ENCODE measurements around the gene FOXB2. TPM values are rescaled to one million over a fixed set of nuclear protein-coding genes. Genes with fewer than 3 reads are reported as not detected.

Gene FOXB2
- total and polyA plus RNA-seq, 2 of the 8 experiments (the other 6 are each of a cell fraction or from before 2014, with no cell fraction given): 0.15 to 0.22 TPM

DNA sequence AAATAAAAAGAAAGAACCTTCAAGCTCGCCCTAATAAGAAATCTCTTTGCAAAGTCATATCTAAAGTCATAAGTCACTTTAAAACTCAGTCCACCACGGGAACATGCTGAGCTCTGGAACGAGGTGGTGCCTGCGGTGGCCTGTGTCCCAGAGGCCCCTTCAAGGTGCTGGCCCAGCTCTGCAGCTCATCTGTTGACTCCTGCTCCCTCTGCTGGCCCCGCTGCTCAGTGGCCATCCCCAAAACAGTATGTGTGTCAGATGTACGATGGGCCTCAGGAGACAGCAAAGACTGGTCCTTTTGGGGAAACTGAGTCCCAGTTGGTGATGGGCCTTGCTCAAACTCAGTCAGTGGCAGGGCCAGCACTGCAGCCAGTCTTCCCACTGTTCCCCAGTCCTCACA lies 22.8 kb upstream of the FOXB2 start (continued):
- no peak for TF ChIP-seq SP1 (IDR thresholded peaks at IDR 0.05; ENCODE audit: low read depth, low read length)

All from H1 (cell line).